Central memory CD8-positive, alpha-beta T cell (primary cell): Measurements from ENCODE around the gene PGM5.

ENCODE experiments used
- ATAC-seq: fragments of 150-1000 bp; cut with Tn5 transposase; replicated peaks from 2 replicates; pipeline ENCODE4 v1.10.0; 2022; ENCODE audit warnings: mild to moderate bottlenecking, moderate FRiP score, moderate number of reproducible peaks; ENCODE audit not compliant: poor library complexity, severe bottlenecking; ENCODE audit errors: extremely low read depth
- DNase-seq, 2 donors: peaks; one replicate each; pipeline ENCODE4 v3.0.0; 2021; ENCODE audit warnings: low spot score in 2 of 2
- H3K27ac Mint-ChIP-seq: one replicate; pipeline ENCODE4 v1.8.0; 2022; ENCODE audit warnings: low read depth, mild to moderate bottlenecking, moderate library complexity, mixed read lengths
- H3K27me3 Mint-ChIP-seq: one replicate; pipeline ENCODE4 v1.8.0; 2022; ENCODE audit warnings: mixed read lengths
- H3K36me3 Mint-ChIP-seq: one replicate; pipeline ENCODE4 v1.8.0; 2022; ENCODE audit warnings: mild to moderate bottlenecking, moderate library complexity, mixed read lengths; ENCODE audit not compliant: insufficient read depth
- H3K4me1 Mint-ChIP-seq: one replicate; pipeline ENCODE4 v1.8.0; 2022; ENCODE audit warnings: mixed read lengths
- H3K4me3 Mint-ChIP-seq: one replicate; pipeline ENCODE4 v1.8.0; 2022; ENCODE audit warnings: mild to moderate bottlenecking, moderate library complexity, mixed read lengths
- H3K9me3 Mint-ChIP-seq: one replicate; pipeline ENCODE4 v1.8.0; 2022; ENCODE audit warnings: mixed read lengths

PGM5 gene

GRCh38 chr9:68540712-68541535 lies 184.5 kb downstream of the PGM5 start, which contains the start of gene TMEM252:
TSS of gene TMEM252 (minus strand) at chr9:68540883. CDS start at chr9:68540814, 69 bp downstream.
- H3K36me3 Mint-ChIP-seq: no peaks in the 10 kb centered on the region
- no peak for ATAC-seq
- no peak within 1 kb of the TSS for H3K4me3 Mint-ChIP-seq
- DNase-seq: no peak
- H3K9me3 Mint-ChIP-seq: no peaks in the 10 kb centered on the region
- no peaks in the 10 kb centered on the region for H3K4me1 Mint-ChIP-seq
- H3K27me3 Mint-ChIP-seq: peaks cover 27% of the 10 kb centered on the region
- no peak within 1 kb of the TSS for H3K27ac Mint-ChIP-seq

DNA sequence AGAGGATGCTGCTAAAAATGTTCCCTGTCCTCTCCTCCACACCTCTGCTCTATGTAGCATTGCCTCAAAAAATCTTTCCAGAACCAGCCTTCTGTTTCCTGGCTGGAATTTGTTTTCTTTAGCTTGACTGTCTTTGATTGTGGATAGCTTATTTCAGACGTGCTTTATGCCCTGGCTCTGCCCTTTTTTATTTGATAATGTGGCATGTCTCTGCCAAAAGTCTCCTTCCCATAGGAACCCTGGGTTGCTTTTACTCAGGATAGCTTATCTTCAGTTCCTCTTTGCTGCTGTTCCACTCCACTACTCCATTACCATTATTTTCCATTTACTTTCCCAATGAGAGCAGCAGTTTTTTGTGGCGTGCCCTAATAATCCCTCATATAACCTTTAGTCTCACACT lies 185.2 kb downstream of the PGM5 start:
- H3K27me3 Mint-ChIP-seq: peaks cover 27% of the 10 kb centered on the region
- peaks cover 3% of the 10 kb centered on the region for H3K4me1 Mint-ChIP-seq
- no peaks in the 10 kb centered on the region for H3K36me3 Mint-ChIP-seq
- no peaks in the 10 kb centered on the region for H3K9me3 Mint-ChIP-seq
- H3K27ac Mint-ChIP-seq: no peak overlapping the region
- H3K4me3 Mint-ChIP-seq: no peak overlapping the region
- DNase-seq: no peak
- no peak for ATAC-seq

DNA sequence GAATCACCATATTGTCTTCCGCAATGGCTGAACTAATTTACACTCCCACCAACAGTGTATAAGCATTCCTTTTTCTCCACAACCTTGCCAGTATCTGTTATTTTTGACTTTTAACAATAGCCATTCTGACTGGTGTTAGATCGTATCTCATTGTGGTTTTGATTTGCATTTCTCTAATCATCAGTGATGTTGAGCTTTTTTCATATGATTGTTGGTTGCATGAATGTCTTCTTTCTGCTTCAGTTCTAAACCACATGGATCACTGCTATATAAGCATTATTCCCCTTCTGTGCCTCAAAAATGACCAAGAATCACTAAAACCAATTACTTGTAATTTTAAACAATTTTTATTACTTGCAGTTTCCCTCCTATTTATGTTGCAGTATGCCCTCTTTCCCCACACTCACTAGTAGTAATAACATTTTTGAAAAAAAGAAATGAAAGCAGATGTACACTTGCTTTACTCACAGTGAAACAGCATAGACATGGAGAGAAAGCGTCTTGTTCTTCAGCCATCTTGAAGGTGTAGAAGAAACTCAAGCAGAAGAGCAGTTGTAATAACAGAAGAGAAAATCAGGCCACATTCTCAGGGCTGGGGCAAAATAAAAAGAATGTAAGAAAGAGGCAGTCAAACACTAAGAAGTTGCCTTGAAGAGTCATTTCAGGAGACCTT lies 188.8 kb downstream of the PGM5 start:
- Mint-ChIP-seq H3K36me3 (no peaks in the 10 kb centered on the region), H3K4me1 (peaks cover 9% of the 10 kb centered on the region), H3K27me3 (peaks cover 8% of the 10 kb centered on the region), H3K27ac (no peak overlapping the region), H3K4me3 (no peak overlapping the region), H3K9me3 (no peaks in the 10 kb centered on the region)
- no peak for ATAC-seq
- no peak for DNase-seq

GRCh38 chr9:68546596-68547390 lies 190.4 kb downstream of the PGM5 start:
- no peaks in the 10 kb centered on the region for H3K9me3 Mint-ChIP-seq
- peaks cover 9% of the 10 kb centered on the region for H3K4me1 Mint-ChIP-seq
- H3K36me3 Mint-ChIP-seq: no peaks in the 10 kb centered on the region
- ATAC-seq (peak; percentile 46), DNase-seq (no peak)
- H3K27me3 Mint-ChIP-seq: peaks cover under 1% of the 10 kb centered on the region
- H3K4me3 Mint-ChIP-seq: peak overlapping the region; percentile 1
- no peak overlapping the region for H3K27ac Mint-ChIP-seq

DNA sequence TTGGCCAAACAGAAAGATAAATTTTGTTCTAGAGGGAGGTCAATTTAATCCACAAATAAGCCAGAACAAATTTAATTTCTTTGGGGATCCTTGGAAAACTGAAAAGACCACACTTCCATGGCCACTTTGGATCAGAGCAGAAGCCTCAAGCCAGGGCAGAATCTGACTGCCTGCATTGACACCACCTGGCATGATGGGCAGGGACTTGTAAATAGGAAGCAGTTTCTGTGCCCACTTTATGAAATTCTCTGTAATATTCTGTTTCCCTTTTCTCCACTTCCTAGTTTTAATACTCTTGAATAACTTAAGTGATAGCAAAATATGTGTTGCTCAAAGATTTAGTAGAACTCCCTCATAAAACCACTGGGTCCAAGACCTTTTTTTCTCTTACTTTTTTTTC lies 191.0 kb downstream of the PGM5 start:
- no peaks in the 10 kb centered on the region for H3K9me3 Mint-ChIP-seq

GRCh38 chr9:68548241-68548640 lies 191.8 kb downstream of the PGM5 start:
- peaks cover 11% of the 10 kb centered on the region for H3K27me3 Mint-ChIP-seq
- no peak overlapping the region for H3K4me3 Mint-ChIP-seq
- H3K4me1 Mint-ChIP-seq: peaks cover 9% of the 10 kb centered on the region
- DNase-seq (no peak), ATAC-seq (no peak)
- H3K9me3 Mint-ChIP-seq: no peaks in the 10 kb centered on the region
- H3K27ac Mint-ChIP-seq: no peak overlapping the region
- no peaks in the 10 kb centered on the region for H3K36me3 Mint-ChIP-seq

More for the DNA sequence above, 191.0 kb downstream of the PGM5 start:
- H3K4me1 Mint-ChIP-seq: peaks cover 9% of the 10 kb centered on the region
- H3K36me3 Mint-ChIP-seq: no peaks in the 10 kb centered on the region
- H3K27me3 Mint-ChIP-seq: peaks cover 6% of the 10 kb centered on the region
- no peak overlapping the region for H3K27ac Mint-ChIP-seq
- H3K4me3 Mint-ChIP-seq: no peak overlapping the region
- ATAC-seq: no peak
- DNase-seq: no peak

- Mint-ChIP-seq H3K9me3 (no peaks in the 10 kb centered on the region), H3K36me3 (no peaks in the 10 kb centered on the region), H3K4me1 (peaks cover 9% of the 10 kb centered on the region), H3K4me3 (no peak overlapping the region), H3K27ac (no peak overlapping the region), H3K27me3 (peaks cover 11% of the 10 kb centered on the region)
- DNase-seq (no peak), ATAC-seq (no peak)
These were observed 194.8 kb downstream of the PGM5 start for GRCh38 chr9:68551191-68551590.

DNA sequence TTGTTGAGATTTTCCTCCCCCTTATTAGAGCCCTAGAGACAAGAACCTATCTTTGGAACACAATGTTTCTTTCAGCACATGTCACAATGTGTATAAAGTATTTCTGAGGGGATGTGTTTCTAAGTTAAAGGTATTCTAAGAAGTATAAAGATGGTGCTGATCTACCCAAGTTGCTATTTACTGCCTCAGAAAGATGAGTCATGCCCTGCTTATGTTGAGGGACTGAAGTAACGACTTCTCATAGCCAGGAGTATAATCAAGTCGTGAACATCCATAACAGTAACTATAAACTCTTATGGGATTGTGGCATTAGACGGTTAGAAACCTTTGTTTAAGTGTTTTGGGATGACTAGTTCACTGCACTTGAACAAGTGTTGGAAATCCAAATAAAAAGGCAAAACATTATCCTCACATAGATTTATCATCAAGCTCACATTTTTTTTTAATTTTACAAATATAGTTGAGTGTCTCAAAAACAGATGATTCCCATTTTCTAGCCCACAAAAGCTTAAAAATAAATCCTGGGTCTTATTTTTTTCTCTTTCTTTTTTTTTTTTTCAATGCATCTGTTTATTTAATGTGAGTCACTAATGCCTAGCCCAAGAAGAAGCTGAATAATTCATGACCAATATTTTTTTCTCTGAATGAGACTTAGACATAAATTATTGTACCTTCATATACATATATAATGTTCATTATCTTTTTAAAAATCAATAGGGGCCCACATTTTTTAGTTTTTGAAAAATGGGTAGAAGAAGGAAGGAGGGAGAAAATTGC lies 196.5 kb downstream of the PGM5 start:
- Mint-ChIP-seq H3K27me3 (peaks cover 11% of the 10 kb centered on the region), H3K36me3 (no peaks in the 10 kb centered on the region), H3K9me3 (no peaks in the 10 kb centered on the region), H3K4me3 (no peak overlapping the region), H3K27ac (no peak overlapping the region), H3K4me1 (no peaks in the 10 kb centered on the region)
- DNase-seq (no peak), ATAC-seq (no peak)

- Mint-ChIP-seq H3K36me3 (no peaks in the 10 kb centered on the region), H3K27ac (no peak overlapping the region), H3K4me3 (no peak overlapping the region), H3K4me1 (no peaks in the 10 kb centered on the region), H3K9me3 (no peaks in the 10 kb centered on the region), H3K27me3 (peaks cover 11% of the 10 kb centered on the region)
- no peak for ATAC-seq
- DNase-seq: no peak
These were observed 199.2 kb downstream of the PGM5 start for GRCh38 chr9:68555437-68556150.

DNA sequence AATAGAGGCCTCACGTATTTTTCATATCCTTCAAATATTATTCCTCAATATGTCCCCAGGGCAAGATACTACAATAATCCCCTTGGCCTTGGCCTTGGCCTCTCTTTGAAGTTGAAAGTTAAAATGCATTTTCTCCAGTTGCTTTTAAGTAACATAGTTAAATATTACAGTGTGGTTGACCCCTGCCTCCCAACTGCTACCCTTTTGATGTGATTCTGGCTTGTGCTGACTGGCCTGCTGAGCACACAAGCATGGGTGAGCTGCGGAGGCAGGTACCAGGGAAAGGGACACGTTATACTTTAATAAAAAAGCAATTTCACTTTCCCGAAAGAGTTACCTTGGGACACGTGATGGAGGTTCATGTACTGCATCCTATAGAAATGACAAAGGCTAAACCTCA lies 202.1 kb downstream of the PGM5 start:
- ATAC-seq (no peak), DNase-seq (no peak)
- Mint-ChIP-seq H3K4me3 (no peak overlapping the region), H3K4me1 (no peaks in the 10 kb centered on the region), H3K9me3 (no peaks in the 10 kb centered on the region), H3K27me3 (peaks cover 15% of the 10 kb centered on the region), H3K36me3 (no peaks in the 10 kb centered on the region), H3K27ac (no peak overlapping the region)

DNA sequence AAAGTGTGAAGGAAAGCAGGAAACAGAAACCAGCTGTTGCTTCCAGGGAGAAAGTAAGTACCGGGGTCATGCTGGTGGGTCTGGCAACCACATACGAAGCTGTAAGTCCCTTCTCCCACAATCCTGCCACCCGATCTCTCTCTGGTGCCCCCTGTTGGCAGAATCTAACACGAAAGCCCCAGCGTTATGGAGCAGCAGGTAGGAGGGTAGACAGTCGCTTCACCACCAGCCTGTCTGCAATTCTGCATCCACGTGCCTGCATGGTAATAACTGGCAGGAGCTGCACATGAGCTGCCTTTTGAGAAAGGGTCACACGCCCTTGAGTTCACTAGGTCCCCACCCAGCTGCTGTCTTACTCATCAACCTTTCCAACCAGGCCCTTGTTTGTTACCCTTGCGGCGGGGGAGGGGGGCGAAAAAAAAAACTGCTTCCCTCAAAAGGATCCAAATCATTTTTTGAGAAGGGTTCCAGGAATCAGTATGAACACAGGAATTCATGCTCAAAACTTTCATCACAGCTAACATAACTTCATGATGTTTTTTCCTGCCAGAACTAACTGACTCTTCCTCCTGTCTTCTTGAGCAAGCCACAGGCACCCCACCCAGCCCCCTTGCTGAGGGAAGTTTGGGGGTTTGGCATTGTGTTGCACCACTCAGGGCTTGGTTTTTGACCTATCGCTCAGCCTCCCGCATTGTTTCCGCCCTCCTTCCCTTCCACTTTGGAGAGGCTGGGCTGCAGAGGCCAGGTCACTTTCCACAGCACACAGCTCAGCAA lies 203.8 kb downstream of the PGM5 start:
- H3K4me1 Mint-ChIP-seq: no peaks in the 10 kb centered on the region
- H3K27me3 Mint-ChIP-seq: peaks cover 29% of the 10 kb centered on the region
- H3K27ac Mint-ChIP-seq: no peak overlapping the region
- H3K4me3 Mint-ChIP-seq: no peak overlapping the region
- DNase-seq (peak; percentile 22 to 29), ATAC-seq (no peak)
- no peaks in the 10 kb centered on the region for H3K9me3 Mint-ChIP-seq
- H3K36me3 Mint-ChIP-seq: no peaks in the 10 kb centered on the region
